Neural crest cell (in vitro differentiated cells): ENCODE data around the gene SNCA. TPM values are rescaled to one million over a fixed set of nuclear protein-coding genes. Genes with fewer than 3 reads are reported as not detected.

Source experiments
- DNase-seq: peaks from one replicate; pipeline ENCODE4 v3.0.0; 2021; ENCODE audit warnings: low read depth, mixed read lengths, low spot score
- H3K27ac Mint-ChIP-seq: one replicate; pipeline ENCODE4 v1.8.0; 2021; ENCODE audit warnings: mild to moderate bottlenecking, mixed read lengths; ENCODE audit not compliant: unreplicated experiment
- H3K27me3 Mint-ChIP-seq: 2 replicates; pipeline ENCODE4 v1.8.0; 2021; ENCODE audit warnings: low read depth, mild to moderate bottlenecking, mixed read lengths
- H3K36me3 Mint-ChIP-seq: 2 replicates; pipeline ENCODE4 v1.8.0; 2021; ENCODE audit warnings: low read depth, mild to moderate bottlenecking, mixed read lengths
- H3K4me1 Mint-ChIP-seq: 2 replicates; pipeline ENCODE4 v1.8.0; 2021; ENCODE audit warnings: mixed read lengths
- H3K4me3 Mint-ChIP-seq: one replicate; pipeline ENCODE4 v1.8.0; 2021; ENCODE audit warnings: mild to moderate bottlenecking, mixed read lengths
- H3K9me3 Mint-ChIP-seq: 2 replicates; pipeline ENCODE4 v1.8.0; 2021; ENCODE audit warnings: mixed read lengths
- total RNA-seq: library from RNA; stranded (reverse); gene quantifications from 2 replicates; pipeline ENCODE4 v1.2.1, GENCODE V29; 2021
- TF ChIP-seq, protein P1 (sequence below): fragments of 200-600 bp; sonication (generic); conservative IDR thresholded peaks from 2 replicates; pipeline ENCODE4 v1.5.0; 2021; ENCODE audit warnings: antibody characterized with exemption, mild to moderate bottlenecking

The SNCA gene
- total RNA-seq, 1 donor from 2014 or later, result 29.6 TPM

DNA sequence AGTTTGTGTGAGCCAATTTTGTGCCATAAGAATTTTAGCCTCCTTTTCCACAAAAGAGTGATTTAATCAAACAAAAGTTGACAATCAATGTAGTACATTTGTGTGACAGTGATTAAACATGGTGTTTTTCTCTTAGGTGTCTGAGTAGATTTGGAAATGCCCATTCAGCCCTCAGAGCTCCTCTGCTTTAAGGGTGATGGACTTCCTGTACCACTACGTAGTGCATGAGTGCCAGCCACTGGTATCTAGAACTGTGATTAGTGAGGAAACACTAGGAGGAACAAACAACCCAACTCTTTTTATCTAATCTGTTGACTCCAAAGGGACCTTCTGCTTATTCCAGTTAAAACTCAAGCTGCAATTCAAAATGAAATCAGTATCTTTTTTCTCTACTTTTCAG, 151.7 kb downstream of the SNCA start:
- Mint-ChIP-seq H3K9me3 (peaks cover 7% of the 10 kb centered on the region), H3K27me3 (no peaks in the 10 kb centered on the region), H3K27ac (no peak overlapping the region), H3K36me3 (no peaks in the 10 kb centered on the region), H3K4me3 (no peak overlapping the region), H3K4me1 (no peaks in the 10 kb centered on the region)
- no peak for DNase-seq
- TF ChIP-seq, protein P1, sequence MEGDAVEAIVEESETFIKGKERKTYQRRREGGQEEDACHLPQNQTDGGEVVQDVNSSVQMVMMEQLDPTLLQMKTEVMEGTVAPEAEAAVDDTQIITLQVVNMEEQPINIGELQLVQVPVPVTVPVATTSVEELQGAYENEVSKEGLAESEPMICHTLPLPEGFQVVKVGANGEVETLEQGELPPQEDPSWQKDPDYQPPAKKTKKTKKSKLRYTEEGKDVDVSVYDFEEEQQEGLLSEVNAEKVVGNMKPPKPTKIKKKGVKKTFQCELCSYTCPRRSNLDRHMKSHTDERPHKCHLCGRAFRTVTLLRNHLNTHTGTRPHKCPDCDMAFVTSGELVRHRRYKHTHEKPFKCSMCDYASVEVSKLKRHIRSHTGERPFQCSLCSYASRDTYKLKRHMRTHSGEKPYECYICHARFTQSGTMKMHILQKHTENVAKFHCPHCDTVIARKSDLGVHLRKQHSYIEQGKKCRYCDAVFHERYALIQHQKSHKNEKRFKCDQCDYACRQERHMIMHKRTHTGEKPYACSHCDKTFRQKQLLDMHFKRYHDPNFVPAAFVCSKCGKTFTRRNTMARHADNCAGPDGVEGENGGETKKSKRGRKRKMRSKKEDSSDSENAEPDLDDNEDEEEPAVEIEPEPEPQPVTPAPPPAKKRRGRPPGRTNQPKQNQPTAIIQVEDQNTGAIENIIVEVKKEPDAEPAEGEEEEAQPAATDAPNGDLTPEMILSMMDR, result no peak

DNA sequence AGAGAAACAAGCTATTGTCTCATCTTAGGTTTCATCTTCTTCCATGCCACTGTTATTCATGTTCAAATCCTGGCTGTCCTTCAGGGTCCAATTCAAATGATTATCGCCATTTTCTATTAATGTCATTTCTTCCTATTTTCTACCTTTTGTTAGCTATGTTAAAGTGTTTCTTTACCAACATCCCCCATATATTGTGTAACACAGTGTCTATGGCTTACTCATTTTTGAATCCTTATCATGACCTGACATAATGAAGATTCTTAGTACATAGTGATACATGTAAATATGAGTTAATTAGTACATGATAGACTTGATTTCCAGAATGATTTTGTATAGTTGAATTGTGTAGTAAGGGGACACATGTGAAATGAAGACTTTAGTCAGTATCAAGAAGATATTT, 152.4 kb downstream of the SNCA start:
- TF ChIP-seq, protein P1, result no peak
- H3K4me1 Mint-ChIP-seq, result no peaks in the 10 kb centered on the region
- no peak for DNase-seq
- no peaks in the 10 kb centered on the region for H3K36me3 Mint-ChIP-seq
- no peak overlapping the region for H3K27ac Mint-ChIP-seq
- no peak overlapping the region for H3K4me3 Mint-ChIP-seq
- H3K27me3 Mint-ChIP-seq, result no peaks in the 10 kb centered on the region
- peaks cover 5% of the 10 kb centered on the region for H3K9me3 Mint-ChIP-seq

DNA sequence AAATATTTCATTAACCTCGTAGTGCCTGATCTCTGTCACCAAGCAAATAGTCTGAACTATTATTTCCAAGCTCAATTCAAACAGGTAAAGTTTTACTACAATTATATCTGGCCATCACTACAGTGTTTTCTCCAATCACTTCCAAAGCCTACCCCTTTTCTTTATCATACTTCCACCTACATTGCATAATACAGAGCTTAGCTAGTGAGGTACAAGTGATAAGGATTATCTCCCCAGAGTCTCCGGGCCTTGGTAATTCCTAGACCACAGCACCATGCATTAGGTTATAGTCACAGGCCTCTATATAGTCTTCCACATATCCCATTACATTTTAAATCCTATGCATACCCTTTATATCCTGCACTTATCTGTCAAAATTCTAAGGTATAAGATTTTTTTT, 154.2 kb downstream of the SNCA start:
- H3K27ac Mint-ChIP-seq, result no peak overlapping the region
- no peaks in the 10 kb centered on the region for H3K27me3 Mint-ChIP-seq
- peaks cover 5% of the 10 kb centered on the region for H3K9me3 Mint-ChIP-seq
- no peaks in the 10 kb centered on the region for H3K4me1 Mint-ChIP-seq
- no peaks in the 10 kb centered on the region for H3K36me3 Mint-ChIP-seq
- TF ChIP-seq, protein P1, result no peak
- no peak overlapping the region for H3K4me3 Mint-ChIP-seq
- no peak for DNase-seq

DNA sequence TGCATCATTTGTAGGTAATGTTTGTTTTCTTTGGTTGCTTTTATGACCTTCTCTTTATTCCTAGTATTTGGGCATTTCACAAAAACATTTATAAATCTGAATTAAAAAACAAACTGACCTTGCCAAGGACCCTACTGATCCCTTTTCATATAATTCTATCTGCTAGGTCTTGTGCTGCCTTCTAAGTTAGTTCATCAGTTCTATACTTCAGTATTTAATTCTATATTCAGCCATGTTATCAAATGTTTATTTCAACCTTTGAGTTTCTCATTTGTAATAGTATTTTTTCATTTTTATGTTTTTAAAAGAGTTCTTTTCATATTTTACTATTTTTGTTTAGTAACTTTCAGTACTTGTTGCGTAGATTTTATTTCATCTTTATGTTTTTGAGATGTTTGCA, 155.3 kb downstream of the SNCA start:
- no peaks in the 10 kb centered on the region for H3K27me3 Mint-ChIP-seq
- no peak for DNase-seq
- H3K27ac Mint-ChIP-seq, result no peak overlapping the region
- no peak overlapping the region for H3K4me3 Mint-ChIP-seq
- H3K9me3 Mint-ChIP-seq, result peaks cover 11% of the 10 kb centered on the region
- no peaks in the 10 kb centered on the region for H3K4me1 Mint-ChIP-seq
- TF ChIP-seq, protein P1, result no peak
- H3K36me3 Mint-ChIP-seq, result no peaks in the 10 kb centered on the region

DNA sequence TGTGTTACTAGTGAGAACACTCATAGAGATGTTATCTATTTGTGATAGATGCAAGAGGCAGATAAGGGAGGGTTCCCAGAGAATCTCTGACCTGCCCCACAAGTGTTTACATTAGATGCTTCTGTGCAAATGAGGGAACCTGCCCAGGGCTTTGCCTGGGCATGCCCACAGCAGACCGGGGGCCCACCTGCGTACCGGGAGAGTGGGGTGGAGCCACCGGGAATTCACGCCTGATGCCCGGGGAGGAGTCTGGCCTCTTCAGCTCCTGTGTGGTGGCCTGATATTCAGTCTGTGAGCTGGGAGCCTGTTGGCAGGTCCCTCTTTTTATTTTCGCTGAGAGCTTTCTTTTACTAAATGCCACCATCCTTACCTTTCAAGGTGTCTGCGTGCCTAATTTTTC, 155.7 kb downstream of the SNCA start:
- no peak for DNase-seq
- Mint-ChIP-seq H3K9me3 (peaks cover 16% of the 10 kb centered on the region), H3K36me3 (peaks cover 4% of the 10 kb centered on the region), H3K27ac (no peak overlapping the region), H3K4me1 (no peaks in the 10 kb centered on the region), H3K27me3 (no peaks in the 10 kb centered on the region), H3K4me3 (no peak overlapping the region)
- TF ChIP-seq, protein P1, result no peak
